K562 (cell line): ENCODE data around the gene RASSF3. TPM values are rescaled to one million over a fixed set of nuclear protein-coding genes. Genes with fewer than 3 reads are reported as not detected.

Experiments used
- ARID4B ChIP-seq: sonication (generic); formaldehyde crosslinking; IDR thresholded peaks from 2 replicates; pipeline ENCODE4 v1.8.0; 2022; ENCODE audit warnings: mild to moderate bottlenecking, missing genetic modification reagents
- BRD9 ChIP-seq: fragments of 450-650 bp; IDR thresholded peaks from 2 replicates; pipeline ENCODE4 v1.6.1; 2018; ENCODE audit warnings: low read depth; ENCODE audit not compliant: partially characterized antibody
- CC2D1A ChIP-seq: fragments of 450-650 bp; IDR thresholded peaks from 2 replicates; pipeline ENCODE4 v1.6.1; 2017; ENCODE audit warnings: mild to moderate bottlenecking
- ESRRA ChIP-seq: fragments of 450-650 bp; IDR thresholded peaks from 2 replicates; pipeline ENCODE4 v1.6.1; 2014; ENCODE audit warnings: low read depth, mild to moderate bottlenecking, moderate library complexity, borderline replicate concordance
- ILK ChIP-seq: fragments of 450-650 bp; IDR thresholded peaks from 2 replicates; pipeline ENCODE4 v1.6.1; 2016; ENCODE audit warnings: missing genetic modification characterization, low read depth, mild to moderate bottlenecking, missing compliant biosample characterization, moderate library complexity, borderline replicate concordance
- NUFIP1 ChIP-seq: fragments of 450-650 bp; IDR thresholded peaks from 2 replicates; pipeline ENCODE4 v1.6.1; 2018; ENCODE audit not compliant: partially characterized antibody
- PKNOX1 ChIP-seq: fragments of 450-650 bp; IDR thresholded peaks from 2 replicates; pipeline ENCODE4 v1.6.1; 2016
- RBM25 ChIP-seq: fragments of 200-400 bp; formaldehyde crosslinking; IDR thresholded peaks from 2 replicates; pipeline ENCODE4 v1.6.1; 2018; ENCODE audit warnings: low read length, low read depth, moderate library complexity; ENCODE audit not compliant: severe bottlenecking
- YY1 ChIP-seq, 3 experiments: IDR thresholded peaks; 2 replicates each; pipeline ENCODE4 v1.6.1; 2011; ENCODE audit warnings: low read length in 2 of 3, mild to moderate bottlenecking in 2 of 3, moderate library complexity in 2 of 3, borderline replicate concordance in 1 of 3, control low read depth in 1 of 3, low read depth in 1 of 3; ENCODE audit not compliant: insufficient read depth in 3 of 3, insufficient replicate concordance in 2 of 3, control insufficient read depth in 1 of 3, insufficient read length in 1 of 3; ENCODE audit errors: extremely low read depth in 1 of 3
- ZNF395 ChIP-seq: fragments of 200-800 bp; sonication (Bioruptor generic); IDR thresholded peaks from 2 replicates; pipeline ENCODE4 v1.6.1; 2017; ENCODE audit warnings: missing genetic modification characterization, missing compliant biosample characterization
- ZNF778 ChIP-seq: fragments of 450-650 bp; formaldehyde crosslinking; IDR thresholded peaks from 2 replicates; pipeline ENCODE4 v1.4.0; 2020; ENCODE audit warnings: mild to moderate bottlenecking, moderate library complexity
- polyA plus RNA-seq, 8 experiments: library from polyadenylated mRNA; depleted of rRNA in 4 of 8; stranded (reverse) in 5 of 8; unstranded in 3 of 8; fragments of >200 nt; fragmentation: Nextera tagmentation in 2 of 8; fragmentation: Illumina TruSeq in 1 of 8; extraction: Ambion mirVana in 2 of 8; extraction: Trizol in 1 of 8; gene quantifications; 2 replicates each; pipeline versions ENCODE4 v1.2.1 to v1.2.3, GENCODE V29; 2011 to 2014; ENCODE audit warnings: inconsistent platforms in 1 of 8, missing spikeins in 1 of 8
- total RNA-seq, 7 experiments: library from RNA; depleted of rRNA in 6 of 7; stranded (reverse); fragments of >200 nt in 6 of 7; fragmentation: Illumina TruSeq in 2 of 7; extraction: Trizol in 2 of 7; gene quantifications; 2 replicates each; pipeline versions ENCODE4 v1.2.1 to v1.2.3, GENCODE V29; 2011 to 2021; ENCODE audit warnings: low replicate concordance in 1 of 7
- TF ChIP-seq, protein P1 (sequence below): sonication (generic); formaldehyde crosslinking; IDR thresholded peaks from 2 replicates; pipeline ENCODE4 v1.8.0; 2023; ENCODE audit warnings: missing genetic modification reagents, mild to moderate bottlenecking, borderline replicate concordance
- TF ChIP-seq, protein P2 (sequence below): IDR thresholded peaks from 2 replicates; pipeline ENCODE4 v1.6.1; 2014; ENCODE audit warnings: antibody characterized with exemption

The RASSF3 gene
- total and polyA plus RNA-seq, 9 of the 15 experiments (the other 6 are each of a cell fraction or from before 2014, with no cell fraction given) = 3.7 to 39.2 (median 20.2) TPM

DNA sequence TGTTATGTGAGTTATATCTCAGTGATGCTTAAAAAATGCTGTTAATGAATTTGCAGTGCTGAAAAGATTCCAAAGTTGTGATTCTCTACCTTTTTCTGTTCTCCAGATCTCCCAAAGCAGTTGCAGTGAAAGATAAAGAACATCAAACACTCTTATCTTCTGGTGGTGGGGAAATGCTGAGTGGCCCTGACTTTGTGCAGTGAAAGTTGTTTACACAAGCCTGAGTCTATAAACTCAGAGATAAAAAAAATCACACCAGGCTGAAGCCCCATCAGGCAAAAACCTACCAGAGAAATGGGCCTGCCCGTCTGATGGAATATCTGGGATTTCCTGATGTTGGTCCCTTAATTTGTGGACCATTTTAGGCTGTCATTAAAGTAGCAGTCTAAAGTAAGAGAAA is 46.1 kb downstream of the RASSF3 start (continued):
- TF ChIP-seq, protein P1, sequence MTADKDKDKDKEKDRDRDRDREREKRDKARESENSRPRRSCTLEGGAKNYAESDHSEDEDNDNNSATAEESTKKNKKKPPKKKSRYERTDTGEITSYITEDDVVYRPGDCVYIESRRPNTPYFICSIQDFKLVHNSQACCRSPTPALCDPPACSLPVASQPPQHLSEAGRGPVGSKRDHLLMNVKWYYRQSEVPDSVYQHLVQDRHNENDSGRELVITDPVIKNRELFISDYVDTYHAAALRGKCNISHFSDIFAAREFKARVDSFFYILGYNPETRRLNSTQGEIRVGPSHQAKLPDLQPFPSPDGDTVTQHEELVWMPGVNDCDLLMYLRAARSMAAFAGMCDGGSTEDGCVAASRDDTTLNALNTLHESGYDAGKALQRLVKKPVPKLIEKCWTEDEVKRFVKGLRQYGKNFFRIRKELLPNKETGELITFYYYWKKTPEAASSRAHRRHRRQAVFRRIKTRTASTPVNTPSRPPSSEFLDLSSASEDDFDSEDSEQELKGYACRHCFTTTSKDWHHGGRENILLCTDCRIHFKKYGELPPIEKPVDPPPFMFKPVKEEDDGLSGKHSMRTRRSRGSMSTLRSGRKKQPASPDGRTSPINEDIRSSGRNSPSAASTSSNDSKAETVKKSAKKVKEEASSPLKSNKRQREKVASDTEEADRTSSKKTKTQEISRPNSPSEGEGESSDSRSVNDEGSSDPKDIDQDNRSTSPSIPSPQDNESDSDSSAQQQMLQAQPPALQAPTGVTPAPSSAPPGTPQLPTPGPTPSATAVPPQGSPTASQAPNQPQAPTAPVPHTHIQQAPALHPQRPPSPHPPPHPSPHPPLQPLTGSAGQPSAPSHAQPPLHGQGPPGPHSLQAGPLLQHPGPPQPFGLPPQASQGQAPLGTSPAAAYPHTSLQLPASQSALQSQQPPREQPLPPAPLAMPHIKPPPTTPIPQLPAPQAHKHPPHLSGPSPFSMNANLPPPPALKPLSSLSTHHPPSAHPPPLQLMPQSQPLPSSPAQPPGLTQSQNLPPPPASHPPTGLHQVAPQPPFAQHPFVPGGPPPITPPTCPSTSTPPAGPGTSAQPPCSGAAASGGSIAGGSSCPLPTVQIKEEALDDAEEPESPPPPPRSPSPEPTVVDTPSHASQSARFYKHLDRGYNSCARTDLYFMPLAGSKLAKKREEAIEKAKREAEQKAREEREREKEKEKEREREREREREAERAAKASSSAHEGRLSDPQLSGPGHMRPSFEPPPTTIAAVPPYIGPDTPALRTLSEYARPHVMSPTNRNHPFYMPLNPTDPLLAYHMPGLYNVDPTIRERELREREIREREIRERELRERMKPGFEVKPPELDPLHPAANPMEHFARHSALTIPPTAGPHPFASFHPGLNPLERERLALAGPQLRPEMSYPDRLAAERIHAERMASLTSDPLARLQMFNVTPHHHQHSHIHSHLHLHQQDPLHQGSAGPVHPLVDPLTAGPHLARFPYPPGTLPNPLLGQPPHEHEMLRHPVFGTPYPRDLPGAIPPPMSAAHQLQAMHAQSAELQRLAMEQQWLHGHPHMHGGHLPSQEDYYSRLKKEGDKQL (CRISPR knock-in tag) = no peak
- TF ChIP-seq CC2D1A (no peak), ESRRA (no peak), BRD9 (no peak), ARID4B (CRISPR knock-in tag) (no peak), ZNF778 (CRISPR knock-in tag) (no peak), ILK (tag) (no peak), PKNOX1 (no peak), YY1 (IDR thresholded peaks at IDR 0.05; ENCODE audit: borderline replicate concordance in 1 of 3, control insufficient read depth in 1 of 3, extremely low read depth in 1 of 3, insufficient read depth in 3 of 3, insufficient read length in 1 of 3, insufficient replicate concordance in 2 of 3, low read depth in 1 of 3, low read length in 2 of 3) (no peak), ZNF395 (CRISPR knock-in tag) (no peak), RBM25 (no peak), NUFIP1 (no peak)
- TF ChIP-seq, protein P2, sequence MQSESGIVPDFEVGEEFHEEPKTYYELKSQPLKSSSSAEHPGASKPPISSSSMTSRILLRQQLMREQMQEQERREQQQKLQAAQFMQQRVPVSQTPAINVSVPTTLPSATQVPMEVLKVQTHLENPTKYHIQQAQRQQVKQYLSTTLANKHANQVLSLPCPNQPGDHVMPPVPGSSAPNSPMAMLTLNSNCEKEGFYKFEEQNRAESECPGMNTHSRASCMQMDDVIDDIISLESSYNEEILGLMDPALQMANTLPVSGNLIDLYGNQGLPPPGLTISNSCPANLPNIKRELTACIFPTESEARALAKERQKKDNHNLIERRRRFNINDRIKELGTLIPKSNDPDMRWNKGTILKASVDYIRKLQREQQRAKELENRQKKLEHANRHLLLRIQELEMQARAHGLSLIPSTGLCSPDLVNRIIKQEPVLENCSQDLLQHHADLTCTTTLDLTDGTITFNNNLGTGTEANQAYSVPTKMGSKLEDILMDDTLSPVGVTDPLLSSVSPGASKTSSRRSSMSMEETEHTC = no peak
